Kidney epithelial cell (primary cell): Measurements from ENCODE around the gene GRIA3. TPM values are rescaled to one million over a fixed set of nuclear protein-coding genes. Genes with fewer than 3 reads are reported as not detected.

ENCODE experiments used
- DNase-seq: peaks from one replicate; pipeline ENCODE4 v3.0.0-alpha.2; 2010; ENCODE audit warnings: low read depth
- H3K27me3 ChIP-seq: 2 replicates; pipeline ENCODE4 v1.6.0; 2011; ENCODE audit warnings: low read length; ENCODE audit not compliant: control insufficient read depth, insufficient read depth
- H3K36me3 ChIP-seq: 2 replicates; pipeline ENCODE4 v1.5.1; 2011; ENCODE audit warnings: low read length; ENCODE audit not compliant: control insufficient read depth, insufficient read depth
- H3K4me3 ChIP-seq: 2 replicates; pipeline ENCODE4 v1.5.1; 2011; ENCODE audit warnings: low read depth, mild to moderate bottlenecking, control low read depth, low read length
- CTCF ChIP-seq: IDR thresholded peaks from 2 replicates; pipeline ENCODE4 v1.5.1; 2011; ENCODE audit warnings: mild to moderate bottlenecking, moderate library complexity, low read length, control low read depth, inconsistent platforms; ENCODE audit not compliant: insufficient read depth, poor library complexity, severe bottlenecking
- total RNA-seq: library from RNA; depleted of rRNA; stranded (reverse); fragments of >200 nt; gene quantifications from 2 replicates; pipeline ENCODE4 v1.2.3, GENCODE V29; 2015

Gene GRIA3
- total RNA-seq, 1 donor from 2014 or later, result 1.4 TPM

- no peak for DNase-seq
- H3K4me3 ChIP-seq, result no peak overlapping the region
- TF ChIP-seq CTCF, result no peak
- H3K36me3 ChIP-seq, result no peaks in the 10 kb centered on the region
- no peaks in the 10 kb centered on the region for H3K27me3 ChIP-seq
These were observed 11.2 kb upstream of the GRIA3 start for GRCh38 chrX:123172869-123173268.

- TF ChIP-seq CTCF, result peak; percentile 7
- Histone ChIP-seq H3K4me3 (no peak overlapping the region), H3K27me3 (no peaks in the 10 kb centered on the region), H3K36me3 (no peaks in the 10 kb centered on the region)
- no peak for DNase-seq
These were observed 10.2 kb upstream of the GRIA3 start for GRCh38 chrX:123173833-123174232.

- Histone ChIP-seq H3K4me3 (no peak overlapping the region), H3K27me3 (no peaks in the 10 kb centered on the region), H3K36me3 (no peaks in the 10 kb centered on the region)
- DNase-seq, result no peak
- no peak for TF ChIP-seq CTCF
These were observed 8.5 kb upstream of the GRIA3 start for GRCh38 chrX:123175366-123176122.

GRCh38 chrX:123181233-123181914 lies 2.7 kb upstream of the GRIA3 start:
- H3K27me3 ChIP-seq, result no peaks in the 10 kb centered on the region
- H3K4me3 ChIP-seq, result no peak overlapping the region
- H3K36me3 ChIP-seq, result no peaks in the 10 kb centered on the region
- no peak for TF ChIP-seq CTCF
- no peak for DNase-seq

- Histone ChIP-seq H3K4me3 (peak overlapping the region; percentile 49), H3K27me3 (no peaks in the 10 kb centered on the region), H3K36me3 (no peaks in the 10 kb centered on the region)
- no peak for DNase-seq
- TF ChIP-seq CTCF, result no peak
These were observed 793 bp downstream of the GRIA3 start for GRCh38 chrX:123184866-123185276.
